HG03520 (cell line): ENCODE data around the gene HELZ.
A peak's percentile ranks its signal among the peaks of the same experiment; 100 is the strongest.
"Not testable (repeated sequence)": the region's sequence is repeated elsewhere in the genome, so short reads cannot be mapped to it uniquely, and the experiment has no call there.

Experiments used
- ATAC-seq: cut with Tn5 transposase; IDR thresholded peaks from one replicate; pipeline ENCODE4 v1.9.1; 2021; ENCODE audit warnings: mild to moderate bottlenecking, moderate library complexity; ENCODE audit not compliant: unreplicated experiment

Gene HELZ

GRCh38 chr17:67245073-67245693 lies at the start of gene HELZ:
Gene HELZ (minus strand): TSS chr17:67245196. CDS start chr17:67218804, 26,392 bp downstream.
- peak; percentile 42 for ATAC-seq

- ATAC-seq, result peak; percentile 68
Measured at GRCh38 chr17:67293251-67294203, 48.5 kb upstream of the HELZ start.

GRCh38 chr17:67290711-67291291 lies 45.8 kb upstream of the HELZ start:
- no peak for ATAC-seq

- no peak for ATAC-seq
Measured at GRCh38 chr17:67290244-67290643, 45.2 kb upstream of the HELZ start.

- no peak for ATAC-seq
Measured at GRCh38 chr17:67289181-67289876, 44.3 kb upstream of the HELZ start.

GRCh38 chr17:67286826-67287225 lies 41.8 kb upstream of the HELZ start:
- not testable (repeated sequence) for ATAC-seq

GRCh38 chr17:67285360-67285759 lies 40.4 kb upstream of the HELZ start:
- no peak for ATAC-seq

- no peak for ATAC-seq
Measured at GRCh38 chr17:67283731-67284516, 38.9 kb upstream of the HELZ start.

- no peak for ATAC-seq
Measured at GRCh38 chr17:67281743-67282142, 36.7 kb upstream of the HELZ start.

- no peak for ATAC-seq
Measured at GRCh38 chr17:67281053-67281452, 36.1 kb upstream of the HELZ start.

GRCh38 chr17:67280279-67280678 lies 35.3 kb upstream of the HELZ start:
- ATAC-seq, result no peak

GRCh38 chr17:67279115-67279514 lies 34.1 kb upstream of the HELZ start:
- ATAC-seq, result no peak

- ATAC-seq, result no peak
Measured at GRCh38 chr17:67278363-67278762, 33.4 kb upstream of the HELZ start.

- no peak for ATAC-seq
Measured at GRCh38 chr17:67276075-67276474, 31.1 kb upstream of the HELZ start.

GRCh38 chr17:67274466-67274865 lies 29.5 kb upstream of the HELZ start:
- ATAC-seq, result no peak

- ATAC-seq, result no peak
Measured at GRCh38 chr17:67273900-67274299, 28.9 kb upstream of the HELZ start.

- no peak for ATAC-seq
Measured at GRCh38 chr17:67272312-67273047, 27.5 kb upstream of the HELZ start.

GRCh38 chr17:67271187-67271586 lies 26.2 kb upstream of the HELZ start:
- ATAC-seq, result not testable (repeated sequence)

GRCh38 chr17:67270416-67270815 lies 25.4 kb upstream of the HELZ start:
- no peak for ATAC-seq

GRCh38 chr17:67266496-67266895 lies 21.5 kb upstream of the HELZ start:
- ATAC-seq, result no peak
